Fibroblast of mammary gland (primary cell): ENCODE measurements around the gene SPHK1.

Experiments used
- DNase-seq: peaks from one replicate; pipeline ENCODE4 v3.0.0-alpha.2; 2010; ENCODE audit warnings: low read depth
- H3K4me3 ChIP-seq: 2 replicates; pipeline ENCODE4 v1.5.1; 2011; ENCODE audit warnings: low read depth, mild to moderate bottlenecking, low read length, moderate library complexity; ENCODE audit not compliant: control insufficient read depth
- CTCF ChIP-seq: conservative IDR thresholded peaks from 2 replicates; pipeline ENCODE4 v1.5.1; 2011; ENCODE audit warnings: low read depth, low read length, inconsistent platforms; ENCODE audit not compliant: control insufficient read depth, insufficient read depth

Gene SPHK1

DNA sequence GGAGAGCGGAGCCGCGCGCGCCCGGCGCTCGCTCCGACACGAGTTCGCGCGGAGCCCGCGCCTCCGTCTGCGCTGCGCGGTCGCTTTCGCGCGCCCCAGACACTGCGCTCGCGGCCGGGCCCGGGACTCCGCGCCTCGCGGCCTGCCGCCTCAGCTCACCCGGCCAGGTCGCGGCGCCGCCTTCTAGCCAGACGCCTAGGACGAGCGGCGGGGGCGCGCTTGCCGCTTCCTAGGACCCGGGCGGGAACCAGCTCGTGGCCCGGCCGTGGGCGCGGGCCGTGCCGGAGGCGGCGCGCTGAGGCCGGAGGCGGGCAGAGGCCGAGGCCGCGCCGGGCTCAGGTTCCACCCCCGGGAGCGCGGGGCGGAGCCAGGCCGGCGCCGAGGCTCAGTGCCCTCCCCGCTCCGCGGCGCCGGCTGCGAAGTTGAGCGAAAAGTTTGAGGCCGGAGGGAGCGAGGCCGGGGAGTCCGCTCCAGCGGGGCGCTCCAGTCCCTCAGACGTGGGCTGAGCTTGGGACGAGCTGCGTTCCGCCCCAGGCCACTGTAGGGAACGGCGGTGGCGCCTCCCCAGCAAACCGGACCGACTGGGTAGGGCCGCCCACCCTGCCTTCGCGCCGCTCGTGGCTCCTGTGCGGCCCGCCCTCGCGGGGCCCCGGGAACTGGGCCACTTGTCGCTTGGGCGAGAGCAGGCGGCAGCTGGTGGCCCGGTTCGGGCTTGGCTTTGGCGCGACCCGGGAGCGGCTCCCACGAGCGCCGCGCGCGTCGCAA, at the start of gene SPHK1:
TSS of gene SPHK1 (plus strand) at position 388 of the 765 bp plus-strand sequence. CDS start 1,036 bp downstream, outside the sequence.
- no peak for TF ChIP-seq CTCF
- peak within 1 kb of the TSS; percentile 67 for H3K4me3 ChIP-seq
- DNase-seq, result peak; percentile 81

DNA sequence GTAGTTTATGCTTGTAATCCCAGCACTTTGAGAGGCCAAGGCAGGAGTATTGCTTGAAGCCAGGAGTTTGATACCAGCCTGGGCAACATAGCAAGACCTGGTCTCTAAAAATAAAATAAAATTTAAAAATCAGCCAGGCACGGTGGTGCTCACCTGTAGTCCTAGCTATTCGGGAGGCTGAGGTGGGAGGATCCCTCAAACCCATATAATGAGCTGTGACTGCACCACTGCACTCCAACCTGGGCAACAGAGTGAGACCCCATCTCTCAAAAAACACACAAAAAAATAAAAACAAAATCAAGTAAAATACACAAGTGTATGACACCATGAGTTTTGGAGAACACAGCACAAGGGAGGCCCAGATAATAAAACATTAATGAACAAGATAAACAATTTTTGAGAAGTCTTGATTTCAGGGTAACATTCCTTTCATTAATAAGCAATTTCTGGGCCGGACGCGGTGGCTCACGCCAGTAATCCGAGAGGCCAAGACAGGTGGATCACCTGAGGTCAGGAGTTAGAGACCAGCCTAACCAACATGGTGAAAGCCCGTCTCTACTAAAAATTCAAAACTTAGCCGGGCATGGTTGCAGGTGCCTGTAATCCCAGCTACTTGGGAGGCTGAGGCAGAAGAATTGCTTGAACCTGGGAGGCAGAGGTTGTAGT, 48.6 kb upstream of the SPHK1 start:
- DNase-seq, result no peak
- no peak overlapping the region for H3K4me3 ChIP-seq
- TF ChIP-seq CTCF, result no peak

DNA sequence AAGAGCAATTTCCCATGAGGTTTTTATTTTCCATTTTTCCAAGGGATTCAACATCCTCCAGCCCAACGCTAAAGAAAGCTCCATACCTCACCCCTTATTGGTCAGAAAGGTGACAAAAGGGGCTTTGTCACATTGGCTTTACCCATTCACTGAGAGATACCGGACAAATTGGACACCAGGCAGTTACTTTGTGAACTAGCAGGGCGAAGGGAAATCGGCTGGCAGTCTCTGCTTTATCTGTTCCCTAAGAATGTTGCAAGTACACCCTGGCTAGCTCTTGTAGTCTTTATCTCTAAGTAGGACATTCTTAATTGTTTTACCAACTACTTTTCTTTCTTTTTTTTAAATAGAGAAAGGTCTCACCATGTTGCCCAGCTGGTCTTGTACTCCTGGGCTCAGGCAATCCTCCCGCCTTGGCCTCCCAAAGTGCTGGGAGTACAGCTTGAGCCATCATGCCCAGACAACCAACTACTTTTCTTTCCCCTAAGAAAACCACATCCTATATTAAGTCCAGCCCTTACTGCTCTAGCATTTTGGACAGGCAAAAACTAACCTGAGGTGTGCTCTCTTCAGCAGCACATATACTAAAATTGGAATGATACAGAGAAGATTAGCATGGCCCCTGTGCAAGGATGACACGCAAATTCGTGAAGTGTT, 47.5 kb upstream of the SPHK1 start:
- DNase-seq, result no peak
- no peak for TF ChIP-seq CTCF
- H3K4me3 ChIP-seq, result no peak overlapping the region

- peak; percentile 39 for DNase-seq
- TF ChIP-seq CTCF, result no peak
- no peak overlapping the region for H3K4me3 ChIP-seq
Measured at GRCh38 chr17:76337413-76337777, 47.0 kb upstream of the SPHK1 start.

DNA sequence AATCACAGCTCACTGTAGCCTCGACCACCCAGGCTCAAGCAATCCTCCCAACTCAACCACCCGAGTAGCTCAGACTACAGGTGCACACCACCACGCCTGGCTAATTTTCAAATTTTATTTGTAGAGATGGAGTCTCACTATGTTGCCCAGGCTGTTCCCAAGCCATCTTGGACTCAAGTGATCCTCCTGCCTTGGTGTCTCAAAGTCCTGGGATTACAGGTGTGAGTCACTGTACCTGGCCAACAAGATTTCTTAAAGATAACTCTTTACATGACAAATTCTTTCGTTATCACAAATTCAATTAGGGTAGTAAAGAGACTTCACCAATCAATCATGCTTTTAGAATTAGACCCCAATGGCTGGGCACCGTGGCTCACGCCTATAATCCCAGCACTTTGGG, 43.1 kb upstream of the SPHK1 start:
- no peak for TF ChIP-seq CTCF
- H3K4me3 ChIP-seq, result no peak overlapping the region
- no peak for DNase-seq

DNA sequence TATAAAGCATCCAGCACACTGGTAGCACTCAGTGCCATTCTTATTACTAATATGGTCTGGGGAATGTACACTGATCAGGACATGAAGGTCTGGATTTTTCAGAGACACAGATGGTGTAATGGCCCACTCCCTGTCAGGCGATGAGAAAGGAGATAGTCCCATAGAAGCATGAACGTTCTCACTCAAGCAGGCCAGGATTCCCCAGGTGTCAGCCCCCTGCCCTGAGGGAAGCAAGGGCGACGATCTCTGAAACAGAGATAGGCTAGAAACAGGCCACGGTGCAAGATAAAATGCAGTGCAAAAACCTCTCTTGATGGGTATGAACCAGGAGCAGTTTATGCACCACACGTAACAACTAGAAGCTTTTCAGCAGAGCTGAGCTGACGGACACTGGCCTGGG, 41.3 kb upstream of the SPHK1 start:
- TF ChIP-seq CTCF, result no peak
- no peak overlapping the region for H3K4me3 ChIP-seq
- DNase-seq, result no peak
